ENCODE results near the gene PDE7B.

PDE7B gene

GRCh38 chr6:135932651-135933050, 81.2 kb downstream of the PDE7B start:
- peak overlapping the region; percentile 47 for H3K27ac ChIP-seq
- no peak for TF ChIP-seq CTCF (conservative IDR thresholded peaks at IDR 0.05)

GRCh38 chr6:135935941-135936601, 84.6 kb downstream of the PDE7B start:
- TF ChIP-seq CTCF (conservative IDR thresholded peaks at IDR 0.05) = 0 out of 2 replicates have a peak, but pooled peaks have one; percentile 8
- H3K27ac ChIP-seq = peak overlapping the region; percentile 80

- H3K27ac ChIP-seq = peak overlapping the region; percentile 80
- no peak for TF ChIP-seq CTCF (conservative IDR thresholded peaks at IDR 0.05)
Measured at GRCh38 chr6:135936606-135937005, 85.1 kb downstream of the PDE7B start.

GRCh38 chr6:135937106-135937505, 85.6 kb downstream of the PDE7B start:
- H3K27ac ChIP-seq = peak overlapping the region; percentile 80
- no peak for TF ChIP-seq CTCF (conservative IDR thresholded peaks at IDR 0.05)

- TF ChIP-seq CTCF (conservative IDR thresholded peaks at IDR 0.05) = peak; percentile 38; the same call in 1 of the 2 replicates
- H3K27ac ChIP-seq = no peak overlapping the region
Measured at GRCh38 chr6:135938576-135939207, 87.2 kb downstream of the PDE7B start.

- TF ChIP-seq CTCF (conservative IDR thresholded peaks at IDR 0.05) = no peak
- no peak overlapping the region for H3K27ac ChIP-seq
Measured at GRCh38 chr6:135939208-135939591, 87.7 kb downstream of the PDE7B start.

GRCh38 chr6:135940616-135941167, 89.2 kb downstream of the PDE7B start:
- TF ChIP-seq CTCF (conservative IDR thresholded peaks at IDR 0.05) = no peak
- no peak overlapping the region for H3K27ac ChIP-seq
